Thyroid gland (tissue), 4 donors: ENCODE measurements around the gene MAPK11.

Experiments
- POLR2A ChIP-seq, 2 donors: fragments of 450-650 bp; IDR thresholded peaks; one replicate each; pipeline ENCODE4 v1.6.1; 2017; ENCODE audit warnings: antibody characterized with exemption in 2 of 2, mild to moderate bottlenecking in 2 of 2, moderate library complexity in 1 of 2
- TF ChIP-seq, protein P1 (sequence below), 6 experiments: fragments of 200-600 bp in 3 of 6; fragments of 450-650 bp in 3 of 6; sonication (generic) in 3 of 6; IDR thresholded peaks; one replicate each; pipeline ENCODE4 v1.5.1; 2016 to 2019; ENCODE audit warnings: antibody characterized with exemption in 6 of 6, mild to moderate bottlenecking in 2 of 6, inconsistent platforms in 1 of 6, moderate library complexity in 1 of 6

DNA sequence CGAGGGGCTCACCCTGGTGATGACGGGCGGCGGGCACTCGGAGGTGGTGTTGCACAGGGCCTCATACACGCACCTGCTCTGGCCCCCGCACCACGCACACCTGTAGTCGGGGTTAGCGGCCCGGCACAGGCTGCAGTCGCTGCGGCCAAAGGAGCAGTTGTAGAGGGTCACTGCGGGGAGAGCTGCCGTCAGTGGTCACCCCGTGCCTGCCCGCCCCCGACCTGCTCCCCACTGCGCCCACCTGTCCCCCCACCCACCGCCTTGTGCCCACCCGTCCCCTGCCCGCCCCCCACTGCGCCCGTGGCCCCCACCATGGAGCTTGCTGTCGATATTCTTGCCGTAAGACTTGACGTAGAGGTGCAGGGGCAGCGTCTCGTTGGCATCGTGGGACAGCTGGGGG, 13.6 kb upstream of the MAPK11 start:
- TF ChIP-seq, protein P1, sequence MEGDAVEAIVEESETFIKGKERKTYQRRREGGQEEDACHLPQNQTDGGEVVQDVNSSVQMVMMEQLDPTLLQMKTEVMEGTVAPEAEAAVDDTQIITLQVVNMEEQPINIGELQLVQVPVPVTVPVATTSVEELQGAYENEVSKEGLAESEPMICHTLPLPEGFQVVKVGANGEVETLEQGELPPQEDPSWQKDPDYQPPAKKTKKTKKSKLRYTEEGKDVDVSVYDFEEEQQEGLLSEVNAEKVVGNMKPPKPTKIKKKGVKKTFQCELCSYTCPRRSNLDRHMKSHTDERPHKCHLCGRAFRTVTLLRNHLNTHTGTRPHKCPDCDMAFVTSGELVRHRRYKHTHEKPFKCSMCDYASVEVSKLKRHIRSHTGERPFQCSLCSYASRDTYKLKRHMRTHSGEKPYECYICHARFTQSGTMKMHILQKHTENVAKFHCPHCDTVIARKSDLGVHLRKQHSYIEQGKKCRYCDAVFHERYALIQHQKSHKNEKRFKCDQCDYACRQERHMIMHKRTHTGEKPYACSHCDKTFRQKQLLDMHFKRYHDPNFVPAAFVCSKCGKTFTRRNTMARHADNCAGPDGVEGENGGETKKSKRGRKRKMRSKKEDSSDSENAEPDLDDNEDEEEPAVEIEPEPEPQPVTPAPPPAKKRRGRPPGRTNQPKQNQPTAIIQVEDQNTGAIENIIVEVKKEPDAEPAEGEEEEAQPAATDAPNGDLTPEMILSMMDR (IDR thresholded peaks at IDR 0.05): no peak
- no peak for TF ChIP-seq POLR2A (IDR thresholded peaks at IDR 0.05)
